SKM-1 (cell line): ENCODE measurements around the gene RASD2.

Experiments
- DNase-seq: peaks from one replicate; lab custom pipeline; 2025; ENCODE audit not compliant: unreplicated experiment; lab: John Stamatoyannopoulos, UW

Gene RASD2

DNA sequence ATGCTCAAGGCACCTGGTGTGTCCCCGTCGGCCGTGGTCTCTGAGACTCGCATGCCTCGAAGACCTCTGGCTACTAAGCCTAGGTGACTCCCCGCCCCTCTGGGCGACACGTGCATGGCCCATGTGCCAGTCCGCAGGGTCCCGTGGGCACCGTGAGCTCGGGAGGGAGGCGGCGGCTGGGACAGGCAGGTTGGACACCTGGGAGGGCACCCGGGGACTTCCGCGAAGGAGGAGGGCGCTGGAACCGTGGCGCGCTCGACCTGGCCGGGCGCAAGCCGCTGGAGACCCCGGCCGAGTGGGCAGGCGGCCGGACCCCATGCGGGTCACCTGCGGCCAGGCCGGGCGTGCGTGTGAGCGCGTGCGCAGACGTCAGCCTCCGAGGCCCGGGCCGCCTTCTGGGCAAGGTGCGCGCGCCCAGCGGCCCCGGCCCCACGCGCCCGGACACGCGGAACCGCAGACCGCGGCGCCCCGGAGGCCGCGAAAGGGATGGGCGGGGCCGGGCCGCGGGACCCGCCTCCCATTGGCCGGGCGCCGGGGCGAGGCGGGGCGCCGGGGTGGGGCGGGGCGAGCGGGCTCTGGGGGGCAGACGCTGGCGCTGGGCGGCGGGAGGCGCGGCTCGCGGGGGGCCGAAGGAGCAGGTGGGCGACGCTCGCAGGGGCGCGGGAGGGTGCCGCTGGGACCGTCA is 579 bp upstream of the RASD2 start:
- peak; percentile 23 for DNase-seq

DNA sequence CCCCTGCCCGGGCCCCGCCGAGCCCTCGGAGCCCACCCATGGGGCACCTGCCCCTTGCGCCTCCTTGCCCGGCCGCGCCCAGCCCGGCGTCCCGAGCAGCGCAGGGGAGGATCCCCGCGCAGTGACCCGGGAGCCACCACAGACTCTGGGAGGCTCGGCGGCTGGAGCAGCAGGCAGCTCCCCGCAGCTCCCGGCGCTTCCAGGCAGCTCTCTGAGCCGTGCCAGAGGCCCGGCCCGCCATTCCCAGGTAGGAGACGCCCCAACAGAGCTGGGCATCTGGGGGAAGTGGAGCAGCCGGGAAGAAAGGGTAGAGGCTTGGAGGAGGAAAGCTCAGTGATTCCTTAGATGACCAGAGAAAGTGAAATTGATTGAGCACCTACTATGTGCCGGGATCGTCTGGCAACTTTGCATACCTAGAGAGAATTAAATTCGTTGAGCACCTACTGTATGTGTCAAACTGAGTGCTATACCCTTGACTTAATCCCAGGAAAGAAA is 670 bp downstream of the RASD2 start:
- no peak for DNase-seq

DNA sequence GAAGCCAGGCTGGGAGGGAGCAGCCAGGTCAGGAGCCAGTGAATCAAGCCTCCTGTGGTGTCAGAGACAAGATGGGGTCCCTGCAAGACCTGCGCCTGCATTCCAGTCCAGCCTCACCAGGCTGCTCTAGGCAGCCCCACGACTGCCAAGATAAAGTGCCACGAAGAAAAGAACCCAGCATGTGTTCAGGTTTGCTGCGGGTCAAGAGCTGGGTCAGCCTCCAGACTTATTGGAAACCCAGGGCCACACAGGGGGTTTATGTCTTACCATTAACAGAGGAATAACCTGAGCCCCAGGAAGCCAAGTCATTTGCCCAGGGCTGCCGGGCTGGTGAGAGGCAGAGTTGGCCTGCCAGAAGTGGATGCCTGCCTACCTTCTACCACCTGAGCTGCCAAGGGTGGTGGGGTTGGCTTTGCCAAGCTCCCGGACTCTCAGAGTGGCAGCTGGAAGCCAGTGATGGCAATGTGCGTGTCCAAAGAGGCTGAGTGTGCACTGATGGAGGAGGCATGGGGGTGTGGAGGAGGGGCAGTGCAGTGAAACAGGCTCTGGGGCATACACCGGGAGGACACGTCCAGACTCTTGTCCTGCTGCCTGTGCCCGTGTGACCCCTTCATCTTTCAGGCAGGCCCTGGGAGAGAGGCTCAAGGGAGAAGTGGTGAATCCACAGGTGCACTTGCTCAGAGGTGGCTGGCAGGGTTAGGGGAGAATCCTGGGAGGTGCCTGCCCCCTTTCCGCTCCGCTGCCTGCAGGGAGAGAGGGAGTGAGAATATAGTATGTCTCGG is 1.7 kb downstream of the RASD2 start:
- DNase-seq = no peak

DNA sequence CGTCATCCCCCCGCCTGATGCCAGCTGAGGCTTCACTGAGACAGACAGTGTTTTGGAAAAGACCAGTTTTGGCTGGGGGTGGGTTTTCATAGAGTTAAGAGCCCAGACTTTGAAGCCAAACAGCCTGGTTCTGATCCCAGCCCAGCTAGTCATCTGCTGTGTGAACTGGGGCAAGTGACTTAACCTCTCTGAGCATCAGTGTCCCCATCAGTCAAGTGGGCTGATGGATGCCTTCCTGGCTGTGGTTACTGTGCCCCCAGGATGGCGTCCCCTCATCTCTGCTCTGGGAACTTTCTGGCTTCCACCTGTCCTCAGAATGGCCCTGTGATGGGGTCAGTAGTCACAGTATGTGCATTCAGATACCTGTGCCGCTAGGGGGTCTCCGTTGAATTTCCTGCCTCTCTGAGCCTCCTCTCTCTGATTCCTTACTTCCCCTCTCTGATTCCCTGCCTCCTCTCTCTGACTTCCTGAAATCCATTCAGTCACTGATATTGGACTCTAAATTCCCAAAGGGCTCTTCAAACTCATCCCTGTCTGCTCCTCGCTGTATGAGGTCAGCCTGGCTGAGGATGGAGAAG is 2.4 kb downstream of the RASD2 start:
- DNase-seq = no peak

DNA sequence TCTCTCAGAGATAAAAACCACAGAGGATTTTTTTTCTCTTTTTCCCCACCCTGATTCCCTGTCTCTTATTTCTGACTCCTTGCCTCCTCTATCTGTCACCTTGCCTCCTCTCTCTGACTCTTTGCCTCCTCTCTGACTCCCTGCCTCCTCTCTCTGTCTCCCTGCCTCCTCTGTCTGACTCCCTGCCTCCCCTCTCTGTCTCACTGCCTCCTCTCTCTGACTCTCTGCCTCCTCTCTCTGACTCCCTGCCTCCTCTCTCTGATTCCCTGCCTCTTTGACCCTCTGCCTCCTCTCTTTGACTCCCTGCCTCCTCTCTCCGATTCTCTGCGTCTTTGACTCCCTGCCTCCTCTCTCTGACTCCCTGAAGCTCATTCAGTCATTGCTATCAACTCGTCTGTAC is 3.1 kb downstream of the RASD2 start:
- no peak for DNase-seq

DNA sequence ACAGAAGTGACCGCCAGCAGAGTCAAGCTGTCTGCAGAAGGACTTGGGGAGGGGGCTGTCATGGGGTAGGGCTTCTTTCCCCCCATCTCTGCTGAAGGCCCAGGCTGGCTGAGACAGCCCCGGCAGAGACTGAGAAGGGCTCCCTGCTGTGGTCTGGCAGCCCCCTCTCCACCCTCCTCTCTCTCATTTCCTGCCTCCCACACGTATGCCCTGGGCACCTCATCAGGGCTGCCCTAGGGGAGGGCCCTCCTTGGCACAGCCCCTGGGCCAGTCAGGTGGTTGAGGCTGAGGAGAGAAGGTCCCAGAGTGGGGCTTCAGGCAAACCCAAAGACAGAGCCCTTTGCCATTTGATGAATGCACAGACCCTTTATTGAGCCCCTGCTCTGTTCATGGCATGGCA is 3.6 kb downstream of the RASD2 start:
- DNase-seq = no peak

DNA sequence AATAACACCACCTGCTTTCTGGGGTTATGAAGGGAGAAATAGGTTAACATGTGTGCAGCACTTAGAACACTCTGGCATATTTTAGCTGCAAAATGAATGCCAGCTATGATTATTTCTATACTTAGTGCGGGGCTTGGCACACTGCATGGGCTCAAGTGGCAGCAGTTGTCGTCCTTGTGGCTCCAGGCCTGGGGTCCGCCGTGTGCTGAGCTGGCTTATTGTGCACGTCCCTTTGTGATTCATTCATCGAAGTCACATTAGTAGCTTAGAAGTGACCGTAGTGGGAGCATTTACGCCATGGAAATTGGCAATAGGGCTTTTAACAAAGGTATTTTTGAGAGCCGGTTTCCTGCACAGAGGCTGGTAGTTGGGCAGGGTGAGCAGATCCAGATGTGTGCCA is 4.2 kb downstream of the RASD2 start:
- no peak for DNase-seq

DNA sequence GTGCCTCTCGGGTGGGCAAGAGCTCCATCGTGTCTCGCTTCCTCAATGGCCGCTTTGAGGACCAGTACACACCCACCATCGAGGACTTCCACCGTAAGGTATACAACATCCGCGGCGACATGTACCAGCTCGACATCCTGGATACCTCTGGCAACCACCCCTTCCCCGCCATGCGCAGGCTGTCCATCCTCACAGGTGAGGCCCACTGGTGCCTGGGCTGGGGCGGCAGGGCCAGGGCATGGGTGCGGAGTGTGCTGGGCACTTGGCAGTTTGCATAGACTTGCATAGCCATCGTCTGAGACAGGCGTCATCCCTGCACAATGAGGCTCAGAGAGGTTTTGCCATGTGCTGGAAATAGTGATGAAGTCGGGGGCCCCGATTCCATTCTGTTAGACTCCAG is 6.3 kb downstream of the RASD2 start:
- DNase-seq = no peak

DNA sequence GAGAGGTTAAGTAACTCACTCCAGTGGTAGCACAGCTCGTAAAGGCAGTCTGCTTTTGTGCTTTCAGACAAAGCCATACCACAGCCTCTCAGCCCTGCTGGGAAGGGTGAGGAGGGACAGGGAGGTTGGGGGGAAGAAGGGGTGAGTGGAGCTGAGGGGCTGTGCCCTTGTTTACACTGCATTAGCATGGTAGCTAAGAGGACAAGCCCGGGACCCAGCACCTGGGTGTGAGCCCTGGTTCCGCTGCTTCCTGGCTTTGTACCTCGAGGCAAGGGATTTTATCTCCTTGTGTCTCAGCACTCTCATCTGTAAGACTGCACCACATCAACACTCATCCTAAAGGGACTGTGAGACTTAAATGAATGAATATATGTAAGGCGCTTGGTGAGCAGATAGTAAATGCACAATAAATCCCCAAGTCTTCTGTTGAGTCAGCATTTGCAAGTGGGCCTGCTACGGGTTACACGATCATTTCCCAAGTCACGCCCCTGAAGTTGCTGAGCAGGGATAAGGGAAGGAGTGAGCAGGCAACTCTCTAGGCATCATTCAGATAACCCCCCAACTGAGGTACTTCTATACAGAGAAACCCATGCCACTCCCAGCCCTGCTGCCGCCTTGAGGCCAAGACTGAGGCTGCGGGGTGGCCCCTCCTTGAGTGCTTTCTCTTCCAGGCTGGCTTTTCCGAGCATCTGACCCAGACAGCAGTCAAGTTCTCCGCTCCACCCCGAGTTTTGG is 7.5 kb downstream of the RASD2 start:
- no peak for DNase-seq

DNA sequence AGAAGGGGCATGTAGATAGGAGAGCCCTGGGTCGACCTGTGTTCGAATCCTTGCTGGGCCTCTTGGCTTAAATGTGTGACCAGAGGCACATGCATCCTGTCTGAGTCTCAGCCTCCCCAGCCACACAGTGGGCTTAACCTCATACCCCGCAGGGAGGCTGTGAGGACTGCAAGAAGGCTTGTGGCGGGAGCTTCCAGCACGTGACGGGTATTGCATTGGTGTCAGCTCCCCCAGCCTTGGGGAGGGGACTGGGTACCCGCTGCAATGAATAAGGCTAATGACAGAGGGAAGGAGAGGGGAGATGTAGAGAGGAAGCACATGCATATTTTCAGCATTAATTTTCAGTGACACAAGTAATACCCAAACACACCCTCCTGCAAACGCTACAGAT is 8.1 kb downstream of the RASD2 start:
- no peak for DNase-seq

DNA sequence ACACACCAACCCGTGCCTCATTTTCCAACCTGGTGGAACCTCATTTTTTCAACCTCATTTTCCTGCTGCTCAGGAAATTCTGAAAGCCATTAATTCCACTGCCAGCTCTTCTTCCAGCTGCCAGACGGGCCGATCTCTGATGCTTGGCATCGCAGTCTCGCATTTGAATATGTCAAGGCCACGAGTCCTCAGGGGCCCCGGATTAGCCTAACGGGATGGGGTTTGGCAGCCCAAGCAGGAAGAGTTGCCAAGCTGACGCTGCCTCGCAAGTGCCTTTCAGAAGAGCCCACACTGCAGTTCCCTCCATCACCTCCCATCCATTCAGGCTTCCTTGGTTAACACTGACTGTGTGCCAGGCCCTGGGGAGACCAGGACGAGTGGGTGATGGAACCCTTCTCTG is 8.7 kb downstream of the RASD2 start:
- no peak for DNase-seq

DNA sequence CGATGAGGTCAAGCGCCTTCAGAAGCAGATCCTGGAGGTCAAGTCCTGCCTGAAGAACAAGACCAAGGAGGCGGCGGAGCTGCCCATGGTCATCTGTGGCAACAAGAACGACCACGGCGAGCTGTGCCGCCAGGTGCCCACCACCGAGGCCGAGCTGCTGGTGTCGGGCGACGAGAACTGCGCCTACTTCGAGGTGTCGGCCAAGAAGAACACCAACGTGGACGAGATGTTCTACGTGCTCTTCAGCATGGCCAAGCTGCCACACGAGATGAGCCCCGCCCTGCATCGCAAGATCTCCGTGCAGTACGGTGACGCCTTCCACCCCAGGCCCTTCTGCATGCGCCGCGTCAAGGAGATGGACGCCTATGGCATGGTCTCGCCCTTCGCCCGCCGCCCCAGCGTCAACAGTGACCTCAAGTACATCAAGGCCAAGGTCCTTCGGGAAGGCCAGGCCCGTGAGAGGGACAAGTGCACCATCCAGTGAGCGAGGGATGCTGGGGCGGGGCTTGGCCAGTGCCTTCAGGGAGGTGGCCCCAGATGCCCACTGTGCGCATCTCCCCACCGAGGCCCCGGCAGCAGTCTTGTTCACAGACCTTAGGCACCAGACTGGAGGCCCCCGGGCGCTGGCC is 11.0 kb downstream of the RASD2 start:
- no peak for DNase-seq

DNA sequence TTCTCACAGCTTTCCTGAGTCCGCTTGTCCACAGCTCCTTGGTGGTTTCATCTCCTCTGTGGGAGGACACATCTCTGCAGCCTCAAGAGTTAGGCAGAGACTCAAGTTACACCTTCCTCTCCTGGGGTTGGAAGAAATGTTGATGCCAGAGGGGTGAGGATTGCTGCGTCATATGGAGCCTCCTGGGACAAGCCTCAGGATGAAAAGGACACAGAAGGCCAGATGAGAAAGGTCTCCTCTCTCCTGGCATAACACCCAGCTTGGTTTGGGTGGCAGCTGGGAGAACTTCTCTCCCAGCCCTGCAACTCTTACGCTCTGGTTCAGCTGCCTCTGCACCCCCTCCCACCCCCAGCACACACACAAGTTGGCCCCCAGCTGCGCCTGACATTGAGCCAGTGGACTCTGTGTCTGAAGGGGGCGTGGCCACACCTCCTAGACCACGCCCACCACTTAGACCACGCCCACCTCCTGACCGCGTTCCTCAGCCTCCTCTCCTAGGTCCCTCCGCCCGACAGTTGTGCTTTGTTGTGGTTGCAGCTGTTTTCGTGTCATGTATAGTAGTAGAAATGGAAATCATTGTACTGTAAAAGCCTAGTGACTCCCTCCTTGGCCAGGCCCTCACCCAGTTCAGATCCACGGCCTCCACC is 11.7 kb downstream of the RASD2 start:
- no peak for DNase-seq

DNA sequence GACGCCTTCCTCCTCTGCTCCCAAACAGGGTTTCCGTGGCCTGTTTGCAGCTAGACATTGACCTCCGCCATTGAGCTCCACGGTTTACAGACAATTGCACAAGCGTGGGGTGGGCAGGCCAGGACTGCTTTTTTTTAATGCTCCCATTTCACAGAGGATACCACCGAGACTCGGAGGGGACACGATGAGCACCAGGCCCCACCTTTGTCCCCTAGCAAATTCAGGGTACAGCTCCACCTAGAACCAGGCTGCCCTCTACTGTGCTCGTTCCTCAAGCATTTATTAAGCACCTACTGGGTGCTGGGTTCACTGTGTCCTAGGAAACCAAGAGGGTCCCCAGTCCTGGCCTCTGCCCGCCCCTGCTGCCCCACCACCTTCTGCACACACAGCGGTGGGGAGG is 12.2 kb downstream of the RASD2 start:
- DNase-seq = no peak

DNA sequence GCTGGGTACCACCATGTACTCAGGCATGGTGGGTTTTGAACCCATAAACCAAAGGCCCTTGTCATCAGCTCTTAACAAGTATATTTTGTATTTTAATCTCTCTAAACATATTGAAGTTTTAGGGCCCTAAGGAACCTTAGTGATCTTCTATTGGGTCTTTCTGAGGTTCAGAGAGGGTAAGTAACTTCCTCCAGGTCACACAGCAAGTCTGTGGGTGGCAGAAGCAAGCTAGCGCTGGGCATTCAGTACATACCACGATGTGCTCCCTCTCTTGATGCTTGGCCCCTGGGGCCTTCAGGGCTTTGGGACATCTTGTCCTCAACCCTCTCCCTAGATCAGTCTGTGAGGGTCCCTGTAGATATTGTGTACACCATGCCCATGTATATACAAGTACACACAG is 12.7 kb downstream of the RASD2 start:
- DNase-seq = no peak

DNA sequence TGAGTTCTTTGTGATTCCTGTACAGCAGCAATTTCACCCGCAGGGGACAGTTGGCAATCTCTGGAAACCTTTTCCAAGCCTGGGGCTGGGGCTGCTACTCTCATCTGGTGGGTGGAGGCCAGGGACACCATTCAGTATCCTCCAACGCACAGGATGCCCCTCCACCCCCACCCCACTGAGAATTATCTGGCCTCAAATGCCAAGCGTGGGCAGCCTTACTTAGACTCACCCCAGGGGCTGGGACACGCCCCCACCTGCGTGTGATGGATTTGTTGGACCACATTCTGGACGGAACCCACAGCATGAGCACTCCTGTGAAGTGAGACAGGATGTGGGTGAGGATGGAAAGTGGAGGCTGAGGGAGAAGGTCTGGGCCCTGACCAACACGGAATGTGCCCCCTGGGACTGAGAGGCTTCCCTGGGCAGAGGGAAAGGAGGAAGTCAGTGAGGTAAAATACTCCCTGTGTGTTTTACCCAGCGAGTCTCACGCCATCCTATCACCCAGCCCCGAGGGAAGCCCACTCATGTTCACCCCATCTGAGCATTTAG is 13.7 kb downstream of the RASD2 start:
- DNase-seq = no peak

DNA sequence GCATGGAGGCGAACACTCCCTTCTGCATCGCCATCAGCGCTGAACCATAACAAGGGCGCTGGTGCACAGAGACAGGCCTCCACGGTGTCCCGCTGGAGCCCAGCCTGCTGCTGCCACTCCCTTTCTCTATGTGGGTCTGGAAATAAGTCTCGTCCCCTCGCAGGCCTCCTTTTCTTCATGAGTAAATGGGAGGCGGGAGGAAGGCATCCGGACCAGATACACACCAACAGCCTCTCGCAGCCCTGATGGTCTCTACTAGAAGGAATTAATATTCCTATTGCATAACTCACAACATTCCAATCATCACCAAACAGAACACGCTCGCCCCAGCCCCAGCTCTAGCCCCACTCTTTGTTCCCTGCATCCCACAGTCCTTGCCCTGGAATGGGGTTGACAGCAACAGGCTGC is 14.9 kb downstream of the RASD2 start:
- DNase-seq = no peak

DNA sequence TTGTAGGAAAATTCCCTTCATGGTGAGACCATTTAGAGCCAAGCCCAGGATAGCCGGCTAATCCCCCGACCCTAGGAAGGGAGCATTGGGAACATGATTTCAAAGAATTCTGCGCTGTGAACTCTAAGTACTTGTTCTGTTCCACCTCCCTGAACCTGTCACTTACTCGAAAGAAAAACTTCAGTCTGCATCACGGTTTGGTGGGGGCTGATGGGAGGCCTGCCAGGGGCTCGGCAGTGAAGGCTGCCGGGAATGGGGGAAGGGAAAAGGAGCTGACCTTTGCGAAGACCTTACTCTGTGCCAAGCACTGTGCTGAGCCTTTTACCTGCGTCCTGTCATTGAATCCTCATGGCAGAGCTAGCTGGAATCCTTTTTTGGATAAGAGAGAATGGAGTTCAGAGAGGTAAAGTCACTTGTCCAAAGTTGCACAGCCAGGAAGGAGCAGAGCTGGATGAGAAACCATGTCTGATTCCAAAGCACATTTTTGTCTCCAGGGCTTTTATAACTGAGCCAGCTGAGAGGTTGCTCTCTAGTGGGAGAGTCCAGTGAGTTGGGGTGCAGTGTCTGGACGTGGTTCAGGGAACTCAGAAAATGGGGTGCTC is 15.4 kb downstream of the RASD2 start:
- no peak for DNase-seq

DNA sequence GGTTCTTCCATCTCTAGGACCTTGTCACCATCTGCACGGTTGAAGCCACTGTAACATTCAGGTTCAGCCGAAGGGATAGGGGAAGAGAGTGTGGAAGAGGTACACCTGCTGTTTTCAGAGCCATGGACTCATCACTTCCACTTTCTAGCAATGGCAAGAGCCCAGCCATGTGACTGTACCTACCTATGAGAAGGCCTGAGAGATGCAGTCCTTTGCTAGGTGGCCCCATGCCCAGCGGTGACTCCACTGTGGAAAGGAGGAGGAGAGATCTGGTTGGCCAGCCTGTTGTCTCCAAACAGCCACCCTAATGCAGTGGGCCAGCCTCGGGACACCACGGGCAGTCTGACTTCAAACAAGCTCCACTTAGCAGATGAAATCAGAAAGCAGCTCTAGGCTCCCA is 16.0 kb downstream of the RASD2 start:
- no peak for DNase-seq

DNA sequence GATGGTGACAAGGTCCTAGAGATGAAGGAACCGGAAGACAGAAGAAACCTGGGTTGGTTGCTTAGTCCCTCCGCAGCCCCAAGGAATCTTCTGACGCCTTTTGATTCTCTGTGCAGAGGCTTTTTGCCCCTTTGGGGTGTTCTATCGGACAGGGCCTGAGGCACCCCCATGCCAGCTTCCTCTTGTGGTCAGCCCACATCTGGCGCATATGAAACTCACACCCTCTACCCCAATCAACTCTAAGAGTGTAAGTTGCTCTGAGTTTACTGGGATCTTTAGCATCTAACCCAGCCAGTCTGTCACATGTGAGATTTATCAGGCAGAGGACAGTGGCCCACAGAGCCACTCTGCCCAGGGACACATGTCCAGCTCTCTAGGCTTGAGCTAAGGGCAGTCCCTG is 17.4 kb downstream of the RASD2 start:
- no peak for DNase-seq
